ENCODE results near the gene CIDEC. TPM values are rescaled to one million over a fixed set of nuclear protein-coding genes. Genes with fewer than 3 reads are reported as not detected.

CIDEC gene
- total and polyA plus RNA-seq, 4 donors: 0.28 to 4.2 (median 0.59) TPM; not detected in 1

- TF ChIP-seq, protein P1, sequence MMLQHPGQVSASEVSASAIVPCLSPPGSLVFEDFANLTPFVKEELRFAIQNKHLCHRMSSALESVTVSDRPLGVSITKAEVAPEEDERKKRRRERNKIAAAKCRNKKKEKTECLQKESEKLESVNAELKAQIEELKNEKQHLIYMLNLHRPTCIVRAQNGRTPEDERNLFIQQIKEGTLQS (IDR thresholded peaks at IDR 0.05): no peak
- TF ChIP-seq GABPA (IDR thresholded peaks at IDR 0.05 in 1 of 2, conservative IDR thresholded peaks at IDR 0.05 in 1 of 2) (no peak), JUND (IDR thresholded peaks at IDR 0.05) (no peak), HNF4A (conservative IDR thresholded peaks at IDR 0.05) (peak in 1 of 2 donors; percentile 41), RAD21 (IDR thresholded peaks at IDR 0.05) (no peak), EGR1 (IDR thresholded peaks at IDR 0.05; ENCODE audit: low read depth in 2 of 2) (no peak), RXRA (IDR thresholded peaks at IDR 0.05) (peak in 1 of 2 donors; percentile 8), HNF4G (IDR thresholded peaks at IDR 0.05) (no peak)
- TF ChIP-seq, protein P2, sequence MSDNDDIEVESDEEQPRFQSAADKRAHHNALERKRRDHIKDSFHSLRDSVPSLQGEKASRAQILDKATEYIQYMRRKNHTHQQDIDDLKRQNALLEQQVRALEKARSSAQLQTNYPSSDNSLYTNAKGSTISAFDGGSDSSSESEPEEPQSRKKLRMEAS (IDR thresholded peaks at IDR 0.05): no peak
- H3K4me3 ChIP-seq (ENCODE audit: low read depth in 1 of 3, low read length in 3 of 3): no peak within 1 kb of the TSS
- WGBS: 45% methylated on average over 13 of the region's 13 CpGs
- H3K9ac ChIP-seq (ENCODE audit: low read depth in 1 of 2, low read length in 2 of 2): no peak within 1 kb of the TSS
- no peak for DNase-seq (ENCODE audit: low spot score)
- H3K9me3 ChIP-seq (ENCODE audit: control insufficient read depth in 4 of 4, low read length in 3 of 4): no peaks in the 10 kb centered on the region
- peaks cover 14 to 41% (median 37%) of the 10 kb centered on the region in 4 donors for H3K4me1 ChIP-seq (ENCODE audit: control insufficient read depth in 4 of 4, insufficient read depth in 4 of 4, low read length in 3 of 4)
- peak within 1 kb of the TSS; percentile 9 to 26 for H3K27ac ChIP-seq (ENCODE audit: low read depth in 1 of 2, low read length in 2 of 2)
- H3K36me3 ChIP-seq (ENCODE audit: control insufficient read depth in 4 of 4, insufficient read depth in 3 of 4, low read depth in 1 of 4, low read length in 3 of 4): no peaks in the 10 kb centered on the region
- no peaks in the 10 kb centered on the region for H3K27me3 ChIP-seq (ENCODE audit: control insufficient read depth in 4 of 4, insufficient read depth in 4 of 4, low read length in 3 of 4)
Measured at GRCh38 chr3:9902372-9903237, 22.6 kb upstream of the CIDEC start, which contains the start of gene IL17RE. Gene IL17RE (plus strand): TSS chr3:9902848. CDS start chr3:9902933, 85 bp downstream.

- no peaks in the 10 kb centered on the region for H3K9me3 ChIP-seq (ENCODE audit: control insufficient read depth in 4 of 4, low read length in 3 of 4)
- H3K4me3 ChIP-seq (ENCODE audit: low read depth in 1 of 3, low read length in 3 of 3): no peak overlapping the region
- H3K4me1 ChIP-seq (ENCODE audit: control insufficient read depth in 4 of 4, insufficient read depth in 4 of 4, low read length in 3 of 4): peaks cover 15 to 45% (median 40%) of the 10 kb centered on the region in 4 donors
- H3K9ac ChIP-seq (ENCODE audit: low read depth in 1 of 2, low read length in 2 of 2): no peak overlapping the region
- TF ChIP-seq CTCF (IDR thresholded peaks at IDR 0.05; ENCODE audit: low read depth, low read length, missing input control) (no peak), JUND (IDR thresholded peaks at IDR 0.05) (no peak), YY1 (IDR thresholded peaks at IDR 0.05) (no peak), SP1 (IDR thresholded peaks at IDR 0.05) (no peak), RAD21 (IDR thresholded peaks at IDR 0.05) (no peak), EGR1 (IDR thresholded peaks at IDR 0.05; ENCODE audit: low read depth in 2 of 2) (no peak), HNF4A (conservative IDR thresholded peaks at IDR 0.05) (no peak), HNF4G (IDR thresholded peaks at IDR 0.05) (no peak), ZBTB33 (IDR thresholded peaks at IDR 0.05) (no peak), NR2F2 (IDR thresholded peaks at IDR 0.05) (no peak), FOXA2 (IDR thresholded peaks at IDR 0.05) (no peak)
- TF ChIP-seq, protein P1 (IDR thresholded peaks at IDR 0.05): no peak
- H3K27ac ChIP-seq (ENCODE audit: low read depth in 1 of 2, low read length in 2 of 2): no peak overlapping the region
- no peaks in the 10 kb centered on the region for H3K36me3 ChIP-seq (ENCODE audit: control insufficient read depth in 4 of 4, insufficient read depth in 3 of 4, low read depth in 1 of 4, low read length in 3 of 4)
- H3K27me3 ChIP-seq (ENCODE audit: control insufficient read depth in 4 of 4, insufficient read depth in 4 of 4, low read length in 3 of 4): no peaks in the 10 kb centered on the region
- no peak for DNase-seq (ENCODE audit: low spot score)
- WGBS: 72% methylated on average over 5 of the region's 5 CpGs
Measured at GRCh38 chr3:9901967-9902366, 21.9 kb upstream of the CIDEC start.

All from liver (tissue), 9 donors.